ENCODE data around the gene RGS9BP. TPM values are rescaled to one million over a fixed set of nuclear protein-coding genes. Genes with fewer than 3 reads are reported as not detected.
A peak's percentile ranks its signal among the peaks of the same experiment; 100 is the strongest.

Gene RGS9BP
- total and polyA plus RNA-seq, 2 of the 13 experiments (the other 11 are each of a cell fraction or from before 2014, with no cell fraction given) = 0.01 TPM; not detected in 1

DNA sequence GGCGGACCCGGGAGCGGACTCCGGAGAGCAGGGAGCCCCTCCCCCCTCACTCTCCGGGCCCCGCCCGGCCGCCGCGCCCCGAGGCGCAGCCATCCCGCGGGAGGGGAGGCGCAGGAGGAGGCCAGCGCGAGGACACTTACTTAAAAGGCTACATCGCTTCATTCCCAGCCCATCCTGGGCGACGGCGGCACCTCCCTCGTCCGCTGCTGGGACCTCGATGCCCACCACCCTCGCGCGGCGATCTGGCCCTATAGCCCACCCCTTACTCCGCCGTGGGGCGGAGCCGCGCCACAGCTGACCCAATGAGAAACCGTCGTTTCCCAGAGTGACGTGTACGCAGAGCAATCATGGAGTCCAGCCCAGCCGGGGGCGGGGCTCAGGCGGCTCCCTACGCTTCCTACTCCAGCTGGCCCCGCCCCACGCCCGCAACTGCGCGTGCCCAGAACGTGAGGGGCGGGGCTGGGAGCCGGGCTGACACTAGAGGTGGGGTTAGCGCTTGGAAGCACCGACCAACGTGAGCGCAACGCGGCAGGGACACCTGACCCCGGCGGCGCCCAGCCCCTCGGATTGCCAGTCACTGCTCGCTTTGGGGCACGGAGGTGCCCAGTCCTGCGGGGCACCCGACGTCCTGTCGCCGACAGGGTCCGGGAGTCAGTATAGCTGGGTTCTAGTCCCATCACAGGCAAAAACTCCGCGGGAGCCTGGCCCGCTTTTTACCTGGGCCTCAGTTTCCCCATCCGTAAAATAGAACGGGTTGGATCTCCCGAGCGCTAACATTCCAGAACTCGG, 523 bp upstream of the RGS9BP start, which contains the start of gene ANKRD27 (continued):
- TF ChIP-seq ZBTB34 (CRISPR knock-in tag; IDR thresholded peaks at IDR 0.05) (no peak), ZEB1 (IDR thresholded peaks at IDR 0.05; ENCODE audit: insufficient replicate concordance, low read depth) (peak; percentile 36), SMAD3 (CRISPR knock-in tag; IDR thresholded peaks at IDR 0.05) (no peak), GFI1 (CRISPR knock-in tag; IDR thresholded peaks at IDR 0.05; ENCODE audit: borderline replicate concordance) (no peak; the same call in 1 of the 2 replicates), KLF13 (CRISPR knock-in tag; IDR thresholded peaks at IDR 0.05) (no peak), ETS1 (CRISPR knock-in tag; IDR thresholded peaks at IDR 0.05) (no peak), ZNF574 (CRISPR knock-in tag; IDR thresholded peaks at IDR 0.05) (no peak), NFE2L2 (IDR thresholded peaks at IDR 0.05; ENCODE audit: low read length) (no peak), PRDM15 (CRISPR knock-in tag; IDR thresholded peaks at IDR 0.05) (peak; percentile 27; the same call in 1 of the 2 replicates), ZFYVE20 (CRISPR knock-in tag; IDR thresholded peaks at IDR 0.05; ENCODE audit: borderline replicate concordance, low read depth) (0 out of 2 replicates have a peak, but pooled peaks have one; percentile 23), REL (CRISPR knock-in tag; conservative IDR thresholded peaks at IDR 0.05) (no peak)
- TF ChIP-seq, protein P1, sequence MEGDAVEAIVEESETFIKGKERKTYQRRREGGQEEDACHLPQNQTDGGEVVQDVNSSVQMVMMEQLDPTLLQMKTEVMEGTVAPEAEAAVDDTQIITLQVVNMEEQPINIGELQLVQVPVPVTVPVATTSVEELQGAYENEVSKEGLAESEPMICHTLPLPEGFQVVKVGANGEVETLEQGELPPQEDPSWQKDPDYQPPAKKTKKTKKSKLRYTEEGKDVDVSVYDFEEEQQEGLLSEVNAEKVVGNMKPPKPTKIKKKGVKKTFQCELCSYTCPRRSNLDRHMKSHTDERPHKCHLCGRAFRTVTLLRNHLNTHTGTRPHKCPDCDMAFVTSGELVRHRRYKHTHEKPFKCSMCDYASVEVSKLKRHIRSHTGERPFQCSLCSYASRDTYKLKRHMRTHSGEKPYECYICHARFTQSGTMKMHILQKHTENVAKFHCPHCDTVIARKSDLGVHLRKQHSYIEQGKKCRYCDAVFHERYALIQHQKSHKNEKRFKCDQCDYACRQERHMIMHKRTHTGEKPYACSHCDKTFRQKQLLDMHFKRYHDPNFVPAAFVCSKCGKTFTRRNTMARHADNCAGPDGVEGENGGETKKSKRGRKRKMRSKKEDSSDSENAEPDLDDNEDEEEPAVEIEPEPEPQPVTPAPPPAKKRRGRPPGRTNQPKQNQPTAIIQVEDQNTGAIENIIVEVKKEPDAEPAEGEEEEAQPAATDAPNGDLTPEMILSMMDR (CRISPR knock-in tag; IDR thresholded peaks at IDR 0.05) = no peak
- TF ChIP-seq, protein P2, sequence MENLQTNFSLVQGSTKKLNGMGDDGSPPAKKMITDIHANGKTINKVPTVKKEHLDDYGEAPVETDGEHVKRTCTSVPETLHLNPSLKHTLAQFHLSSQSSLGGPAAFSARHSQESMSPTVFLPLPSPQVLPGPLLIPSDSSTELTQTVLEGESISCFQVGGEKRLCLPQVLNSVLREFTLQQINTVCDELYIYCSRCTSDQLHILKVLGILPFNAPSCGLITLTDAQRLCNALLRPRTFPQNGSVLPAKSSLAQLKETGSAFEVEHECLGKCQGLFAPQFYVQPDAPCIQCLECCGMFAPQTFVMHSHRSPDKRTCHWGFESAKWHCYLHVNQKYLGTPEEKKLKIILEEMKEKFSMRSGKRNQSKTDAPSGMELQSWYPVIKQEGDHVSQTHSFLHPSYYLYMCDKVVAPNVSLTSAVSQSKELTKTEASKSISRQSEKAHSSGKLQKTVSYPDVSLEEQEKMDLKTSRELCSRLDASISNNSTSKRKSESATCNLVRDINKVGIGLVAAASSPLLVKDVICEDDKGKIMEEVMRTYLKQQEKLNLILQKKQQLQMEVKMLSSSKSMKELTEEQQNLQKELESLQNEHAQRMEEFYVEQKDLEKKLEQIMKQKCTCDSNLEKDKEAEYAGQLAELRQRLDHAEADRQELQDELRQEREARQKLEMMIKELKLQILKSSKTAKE (CRISPR knock-in tag; IDR thresholded peaks at IDR 0.05; ENCODE audit: borderline replicate concordance) = no peak

Data from HepG2 (cell line).